HG02798 (cell line): ENCODE data around the gene CDKN2D.
"Not testable (repeated sequence)": the region's sequence is repeated elsewhere in the genome, so short reads cannot be mapped to it uniquely, and the experiment has no call there.

Experiments used
- ATAC-seq: cut with Tn5 transposase; IDR thresholded peaks from one replicate; pipeline ENCODE4 v1.9.1; 2021; ENCODE audit warnings: mild to moderate bottlenecking; ENCODE audit not compliant: unreplicated experiment, poor library complexity

The CDKN2D gene

DNA sequence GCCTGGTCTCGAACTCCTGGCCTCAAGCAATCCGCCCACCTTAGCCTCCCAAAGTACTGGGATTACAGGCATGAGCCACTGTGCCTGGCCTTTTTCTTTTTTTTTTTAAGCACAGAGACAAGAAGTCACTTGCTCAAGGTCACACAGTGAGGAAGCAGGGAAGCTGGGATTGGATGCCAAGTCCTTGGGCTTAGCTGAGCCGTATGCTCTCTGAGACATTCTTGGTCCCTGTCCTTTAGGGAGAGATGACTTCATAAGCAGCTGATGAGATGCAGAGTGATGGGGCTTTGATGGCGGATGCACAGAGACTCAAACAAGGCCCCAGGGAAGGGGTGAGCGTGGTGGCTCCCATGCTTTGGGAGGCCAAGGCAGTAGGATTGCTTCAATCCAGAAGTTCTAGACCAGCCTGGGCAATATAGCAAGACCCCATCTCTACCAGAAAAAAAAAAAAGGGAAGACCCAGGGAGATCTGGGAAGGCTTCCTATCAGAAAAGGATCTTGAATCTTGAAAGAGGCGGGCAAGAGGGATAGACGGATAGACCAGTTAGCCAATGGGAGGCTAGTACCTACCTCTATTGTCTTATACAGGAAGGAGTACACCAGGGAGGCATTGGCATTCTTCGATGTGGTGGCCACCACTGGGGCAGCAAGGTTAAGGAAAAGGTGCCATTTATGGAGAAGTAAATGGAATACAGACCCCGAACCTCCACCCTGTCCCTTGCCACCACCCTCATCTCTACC is 14.4 kb upstream of the CDKN2D start:
- ATAC-seq, result no peak

DNA sequence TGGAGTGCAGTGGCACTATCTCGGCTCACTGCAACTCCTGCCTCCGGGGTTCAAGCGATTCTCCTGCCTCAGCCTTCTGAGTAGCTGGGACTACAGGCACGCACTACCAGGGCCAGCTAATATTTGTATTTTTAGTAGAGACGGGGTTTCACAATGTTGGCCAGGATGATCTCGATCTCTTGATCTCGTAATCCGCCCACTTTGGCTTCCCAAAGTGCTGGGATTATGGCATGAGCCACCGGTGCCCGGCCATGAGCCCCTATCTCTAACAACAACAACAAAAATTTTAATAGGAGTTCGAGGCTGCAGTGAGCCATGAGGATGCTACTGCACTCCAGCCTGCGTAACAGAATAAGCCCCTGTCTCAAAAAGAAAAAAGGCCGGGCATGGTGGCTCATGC is 13.3 kb upstream of the CDKN2D start:
- no peak for ATAC-seq

DNA sequence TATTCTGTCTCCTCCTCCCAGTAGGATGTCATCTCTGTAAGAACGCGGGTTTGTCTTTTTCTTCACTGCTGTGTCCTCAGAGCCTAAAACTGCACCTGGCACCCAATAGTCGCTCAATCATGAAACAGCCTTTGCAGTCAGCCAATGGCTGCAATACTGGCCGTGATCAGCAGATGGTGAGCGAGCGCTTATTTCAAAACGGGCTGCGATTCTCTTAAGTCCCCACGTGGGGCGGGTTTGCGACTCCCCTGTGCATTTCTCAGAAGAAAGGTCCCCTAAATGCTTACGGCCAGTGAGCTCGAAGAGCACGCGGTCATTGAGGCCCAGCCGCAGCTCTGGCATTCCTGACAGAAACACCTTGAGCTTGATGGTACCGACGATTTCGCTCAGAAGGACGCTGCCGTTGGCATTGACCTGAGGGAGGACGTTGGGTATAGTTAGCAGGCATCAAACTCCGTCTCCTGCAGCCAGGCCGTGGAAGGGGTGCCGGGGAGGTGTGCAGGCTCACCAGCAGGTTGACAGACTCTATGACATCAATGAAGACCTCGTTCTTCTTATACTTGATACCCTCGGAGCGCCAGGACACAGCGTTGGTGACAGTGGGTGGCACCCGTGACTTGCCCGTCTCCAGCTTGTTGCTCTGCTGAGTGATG is 12.3 kb upstream of the CDKN2D start:
- ATAC-seq, result peak; percentile 58

DNA sequence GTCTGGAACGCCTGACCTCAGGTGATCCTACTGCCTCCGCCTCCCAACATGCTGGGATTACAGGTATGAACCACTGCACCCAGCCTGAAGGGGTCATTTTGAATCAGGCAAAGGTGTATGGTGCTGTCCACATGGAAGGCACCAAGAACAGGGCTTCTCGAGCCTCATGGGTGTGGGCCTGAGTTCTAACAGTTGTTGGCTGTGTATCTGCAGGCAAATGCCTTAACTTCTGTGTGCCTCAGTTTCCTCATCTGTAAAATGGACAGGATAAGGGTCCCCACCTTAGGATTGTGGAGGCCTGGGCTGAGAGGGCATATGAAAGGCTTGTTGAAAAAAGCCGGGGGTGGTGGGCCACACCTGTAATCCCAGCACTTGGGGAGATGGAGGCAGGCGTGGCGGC is 9.2 kb upstream of the CDKN2D start:
- ATAC-seq, result no peak

DNA sequence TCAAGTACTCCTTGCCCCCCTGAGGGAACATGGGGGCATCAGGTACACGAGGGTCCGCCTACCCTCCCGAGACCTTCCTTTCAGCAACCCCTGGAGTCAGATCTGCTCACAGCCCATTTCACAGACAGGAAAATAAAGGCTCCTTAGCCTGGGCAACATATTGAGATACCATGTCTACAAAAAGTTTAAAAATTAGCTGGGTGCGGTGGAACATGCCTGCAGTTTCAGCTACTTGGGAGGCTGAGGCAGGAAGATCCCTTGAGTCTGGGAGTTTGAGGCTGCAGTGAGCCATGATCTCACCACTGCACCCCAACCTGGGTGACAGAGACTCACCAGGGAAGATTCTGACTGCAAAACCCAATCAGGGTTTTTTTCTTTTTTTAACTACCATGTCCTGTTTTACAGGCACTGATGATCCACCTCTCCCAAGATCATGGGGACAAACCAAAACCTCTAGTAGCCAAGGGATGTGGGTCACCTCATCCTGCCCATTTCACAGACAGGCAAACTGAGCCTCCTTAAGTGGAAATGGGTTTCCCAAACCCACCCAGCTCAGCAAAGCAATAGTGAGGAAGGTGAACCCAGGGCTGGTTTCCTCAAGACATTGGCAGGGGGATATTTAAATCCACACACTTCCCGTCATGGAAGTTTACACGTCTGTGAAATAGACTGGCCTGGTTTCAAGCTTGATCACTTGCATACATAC is 6.4 kb upstream of the CDKN2D start:
- ATAC-seq, result no peak

DNA sequence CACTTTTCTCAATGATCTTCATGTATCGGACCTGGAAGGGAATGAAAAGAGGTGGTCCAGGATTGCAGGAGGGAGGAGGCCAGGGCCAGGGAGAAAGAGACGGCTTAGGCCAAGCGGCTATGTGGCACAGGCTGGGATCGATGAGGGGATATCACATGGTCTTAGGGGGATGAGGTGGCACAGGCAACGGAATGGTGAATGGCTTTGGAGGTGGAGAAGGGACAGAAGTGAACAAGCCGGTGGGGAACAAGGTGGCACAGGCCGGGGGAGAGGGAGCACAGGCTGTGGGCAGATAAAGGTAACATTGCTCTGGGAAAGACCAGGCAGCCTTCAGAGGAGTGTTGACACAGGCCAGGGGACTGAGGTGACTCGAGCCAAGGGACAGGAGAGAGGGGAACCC is 5.7 kb upstream of the CDKN2D start:
- no peak for ATAC-seq

DNA sequence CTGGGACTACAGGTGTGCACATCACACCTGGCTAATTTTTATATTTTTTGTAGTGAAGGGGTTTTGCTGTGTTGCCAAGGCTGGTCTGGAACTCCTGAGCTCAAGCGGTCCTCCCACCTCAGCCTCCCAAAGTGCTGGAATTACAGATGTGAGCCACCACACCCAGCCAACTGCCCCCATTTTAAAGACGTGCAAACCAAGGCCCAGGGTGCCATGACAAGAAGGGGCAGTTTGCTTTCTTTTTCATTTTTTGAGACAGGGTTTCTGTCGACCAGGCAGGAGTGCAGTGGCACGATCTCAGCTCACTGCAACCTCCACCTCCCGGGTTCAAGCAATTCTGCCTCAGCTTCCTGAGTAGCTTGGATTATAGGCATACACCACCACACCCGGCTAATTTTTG is 5.0 kb upstream of the CDKN2D start:
- not testable (repeated sequence) for ATAC-seq

DNA sequence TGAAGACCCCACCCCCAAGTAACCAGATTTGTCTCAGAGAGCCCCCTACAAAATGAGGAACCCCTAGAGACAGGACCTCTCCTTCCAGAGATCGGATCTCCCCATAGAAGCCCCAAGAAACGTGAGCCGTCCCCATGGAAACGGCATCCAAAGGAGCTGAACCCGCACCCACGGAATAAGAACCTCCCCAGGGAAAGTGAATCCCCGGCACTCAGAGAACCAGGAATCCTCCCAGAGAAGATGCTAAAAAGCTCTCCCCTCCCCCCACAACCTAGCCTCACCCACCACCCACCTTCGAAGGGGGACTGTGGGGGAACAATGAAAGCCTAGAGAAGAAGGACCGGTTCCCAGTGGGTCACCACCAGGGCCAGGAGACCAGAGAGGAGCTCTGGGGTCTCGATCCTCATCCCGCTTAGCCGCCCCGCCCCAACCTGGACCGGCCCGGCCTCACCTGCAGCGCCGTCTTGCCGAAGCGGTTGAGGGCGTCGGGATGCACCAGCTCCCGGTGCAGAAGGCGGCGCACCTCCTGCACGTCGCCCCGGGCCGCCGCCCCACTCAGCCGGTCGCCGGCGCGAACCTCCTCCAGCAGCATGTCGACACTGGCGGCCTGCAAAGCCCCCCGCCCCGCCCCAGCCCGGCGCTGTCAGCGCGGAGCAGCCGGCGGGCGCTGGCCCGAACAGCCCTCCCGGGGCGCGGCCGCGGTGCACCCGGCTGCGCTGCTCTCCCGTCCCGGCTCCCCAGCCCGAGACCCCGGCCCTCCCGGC is 535 bp downstream of the CDKN2D start:
- ATAC-seq, result peak; percentile 1

DNA sequence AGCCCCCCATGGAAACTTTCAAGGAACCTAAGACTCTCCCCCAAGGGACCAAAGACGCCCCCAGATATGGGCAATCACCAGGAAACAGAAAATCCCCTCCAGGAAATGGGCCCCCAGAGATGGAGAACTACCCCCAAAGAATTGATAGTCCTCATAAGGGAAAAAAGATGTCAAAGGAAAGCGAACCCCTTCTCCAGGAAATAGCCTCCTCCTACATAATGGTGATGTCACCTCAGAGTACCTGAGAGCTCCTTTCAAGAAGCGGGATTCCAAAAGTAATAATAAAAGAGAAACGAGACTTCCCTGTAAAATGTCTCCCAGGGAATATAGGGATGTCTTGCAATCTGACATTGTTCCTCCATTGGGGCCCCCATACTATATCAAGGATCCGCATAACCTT is 1.1 kb downstream of the CDKN2D start:
- ATAC-seq, result no peak

DNA sequence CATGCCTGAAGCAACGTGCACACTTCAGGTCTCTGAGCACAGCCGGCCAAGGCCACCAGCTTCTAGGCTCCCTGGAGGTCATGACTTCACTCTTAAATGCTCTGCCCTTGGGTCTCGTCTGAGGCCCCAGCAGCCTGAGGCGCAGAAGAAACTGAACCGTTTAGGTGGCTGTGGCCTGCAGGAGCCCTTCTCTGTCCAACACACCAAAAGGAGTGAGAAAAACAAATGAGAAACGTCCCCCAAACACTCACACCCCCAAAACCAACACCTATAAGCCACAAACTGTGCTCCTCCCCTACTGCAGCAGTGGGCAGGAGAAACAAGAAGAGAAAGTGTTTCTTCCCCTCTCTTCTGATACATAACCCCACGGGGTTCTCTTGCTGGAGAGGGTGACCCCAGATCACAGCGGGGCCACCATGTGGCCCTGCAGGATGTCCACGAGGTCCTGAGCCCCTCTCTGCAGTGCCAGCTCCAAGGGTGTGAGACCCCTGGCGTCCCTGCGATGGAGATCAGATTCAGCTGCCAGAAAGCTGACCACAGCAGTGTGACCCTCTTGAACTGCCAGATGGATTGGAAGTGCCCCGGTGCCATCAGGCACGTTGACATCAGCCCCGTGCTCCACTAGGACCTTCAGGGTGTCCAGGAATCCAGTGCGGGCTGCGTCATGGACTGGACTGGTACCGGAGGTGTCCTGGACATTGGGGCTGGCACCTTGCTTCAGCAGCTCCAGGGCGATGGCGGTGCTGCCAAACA is 1.9 kb downstream of the CDKN2D start:
- peak; percentile 19 for ATAC-seq

DNA sequence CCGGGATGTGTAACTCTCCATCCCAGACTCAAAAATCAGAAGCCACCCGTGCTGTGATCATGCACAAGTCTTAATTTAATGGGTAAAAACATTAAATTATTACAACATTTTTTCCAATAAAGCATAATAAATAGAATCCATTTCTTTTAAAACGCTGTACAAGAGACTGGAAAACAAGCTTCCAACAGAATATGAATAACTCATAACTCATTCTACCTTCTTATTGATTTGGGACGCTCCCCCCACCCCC is 2.4 kb downstream of the CDKN2D start:
- no peak for ATAC-seq

DNA sequence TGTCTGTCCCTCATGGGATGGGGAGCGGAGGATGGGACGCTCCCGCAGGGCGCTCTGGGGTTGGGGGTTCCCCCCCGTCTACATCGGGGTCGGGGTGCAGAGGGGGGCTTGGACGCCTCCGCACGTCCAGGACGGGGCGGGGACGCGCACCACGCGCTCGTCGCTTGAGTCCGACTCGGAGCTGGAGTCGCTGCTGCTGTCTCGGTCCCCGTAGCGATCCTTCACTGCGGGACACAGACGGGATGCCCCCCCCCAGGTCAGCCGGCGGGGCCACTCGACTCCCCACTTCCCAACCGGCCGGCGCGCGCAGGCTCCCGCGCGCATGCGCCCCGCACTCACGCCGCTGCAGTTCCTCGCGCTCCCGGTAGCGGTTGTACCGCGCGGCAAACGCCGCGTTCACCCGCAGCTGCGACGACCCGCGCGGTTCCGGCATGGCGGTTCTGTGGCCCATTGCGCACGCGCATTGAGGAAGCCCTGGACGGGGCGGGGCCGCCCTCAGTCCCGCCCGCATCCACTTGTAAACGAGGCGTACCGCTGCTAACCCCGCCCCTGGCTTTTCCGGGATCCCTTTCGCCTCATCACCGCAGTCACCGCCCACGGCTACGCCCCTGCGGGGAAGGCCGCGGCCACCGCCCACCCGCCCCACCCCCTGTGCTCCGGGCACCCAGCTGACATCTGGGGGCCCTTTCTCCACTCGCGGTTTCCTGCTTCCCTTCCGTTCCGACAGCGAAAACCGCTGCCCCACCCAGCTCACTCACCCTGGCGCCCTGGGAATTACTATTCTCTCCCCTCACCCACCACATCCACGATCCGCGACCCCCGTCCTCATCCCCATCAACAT is 3.0 kb downstream of the CDKN2D start, which contains the start of gene KRI1:
Gene KRI1 (minus strand): TSS at position 444 of the 841 bp plus-strand sequence. CDS start 11 bp downstream, at position 433.
- peak; percentile 62 for ATAC-seq

DNA sequence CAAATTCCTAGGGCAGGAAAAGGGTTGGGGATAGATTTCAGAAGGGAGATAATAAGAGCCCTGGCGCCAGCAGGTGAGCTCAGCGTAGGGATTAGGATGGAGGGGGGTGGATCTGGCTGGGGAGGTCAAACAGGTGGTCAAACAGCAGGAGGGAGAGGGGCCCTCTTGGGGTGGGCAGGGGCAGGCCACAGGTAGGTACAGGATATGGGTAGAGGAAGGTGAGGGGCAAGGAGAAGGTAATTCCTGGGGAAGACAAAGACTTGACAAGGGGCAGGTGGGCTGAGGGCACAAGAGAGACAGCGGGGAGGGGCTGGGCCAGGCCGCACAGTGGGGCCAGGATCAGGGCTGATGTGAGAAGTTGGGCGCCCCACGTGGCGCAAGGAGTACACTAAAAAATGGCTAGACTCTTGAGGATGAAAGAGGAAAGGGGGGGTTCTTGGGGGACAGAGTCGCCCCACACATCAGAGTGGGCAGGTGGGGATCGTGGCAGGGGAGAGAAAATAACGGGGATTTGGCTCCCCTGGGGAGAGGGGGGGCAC is 3.7 kb downstream of the CDKN2D start:
- no peak for ATAC-seq

DNA sequence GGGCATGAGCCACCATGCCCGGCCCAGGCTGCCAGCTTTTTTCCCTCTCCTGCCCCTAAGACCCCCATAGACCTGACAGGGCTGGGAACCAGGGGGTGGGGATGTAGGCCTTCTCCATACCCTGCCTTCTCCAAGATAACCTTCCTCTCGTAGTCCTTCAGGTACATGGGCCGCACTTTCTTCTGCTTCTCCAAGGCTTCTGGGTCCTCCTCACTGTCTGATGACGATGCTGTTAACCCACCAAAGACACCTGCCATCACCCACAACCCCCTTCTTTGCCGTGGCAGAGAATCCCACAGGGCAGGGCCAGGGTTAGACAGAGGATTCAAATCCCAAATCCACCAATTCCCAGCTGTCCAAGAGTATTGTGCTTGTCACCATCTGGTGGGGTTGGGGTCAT is 6.2 kb downstream of the CDKN2D start:
- no peak for ATAC-seq

DNA sequence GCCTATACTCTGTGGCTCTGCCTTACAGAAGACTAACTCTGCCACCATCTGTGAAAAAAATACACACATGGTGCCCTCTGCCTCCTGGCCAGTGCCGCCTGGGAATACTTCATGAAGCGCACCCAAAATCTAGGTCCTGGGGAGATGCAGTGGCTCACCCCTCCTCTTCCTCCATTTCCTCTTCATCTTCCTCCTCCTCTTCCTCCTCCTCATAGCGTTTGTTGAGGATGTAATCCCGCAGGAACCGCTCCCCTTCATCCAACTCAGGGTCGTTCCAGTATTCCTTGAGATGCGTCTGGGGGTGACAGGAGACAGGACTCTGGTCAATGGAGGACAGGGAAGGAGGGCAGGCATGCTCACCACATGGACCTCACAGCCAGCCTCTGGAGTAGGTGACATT is 8.6 kb downstream of the CDKN2D start:
- no peak for ATAC-seq

DNA sequence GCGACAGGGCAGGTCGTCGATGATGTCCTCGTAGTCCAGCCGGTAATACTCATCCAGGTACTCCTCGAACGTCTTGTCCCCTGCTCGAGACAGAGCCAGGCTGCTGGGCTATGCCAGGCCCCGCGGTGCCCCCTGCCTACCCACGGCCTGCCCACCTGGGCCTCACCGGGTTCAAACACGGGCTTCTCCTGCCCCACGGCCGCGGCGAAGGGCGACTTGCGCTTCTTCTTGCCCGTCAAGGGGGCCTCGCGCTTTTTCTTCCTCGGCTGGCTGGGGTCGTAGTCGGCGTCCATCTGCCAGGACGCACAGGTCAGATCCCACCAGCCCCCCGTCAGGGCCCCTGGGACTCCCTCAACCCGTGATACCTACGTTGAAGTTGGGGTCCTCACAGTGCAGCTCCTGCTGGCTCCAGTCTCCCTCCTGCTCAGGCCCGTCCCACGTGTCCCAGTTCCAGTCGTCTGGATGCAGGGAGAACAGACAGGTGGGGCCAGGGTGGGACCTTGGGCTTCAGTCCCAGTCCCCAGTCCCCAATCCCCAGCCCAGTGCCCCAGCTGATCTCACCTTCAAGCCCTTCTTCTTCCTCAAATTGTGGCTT is 11.1 kb downstream of the CDKN2D start:
- no peak for ATAC-seq

DNA sequence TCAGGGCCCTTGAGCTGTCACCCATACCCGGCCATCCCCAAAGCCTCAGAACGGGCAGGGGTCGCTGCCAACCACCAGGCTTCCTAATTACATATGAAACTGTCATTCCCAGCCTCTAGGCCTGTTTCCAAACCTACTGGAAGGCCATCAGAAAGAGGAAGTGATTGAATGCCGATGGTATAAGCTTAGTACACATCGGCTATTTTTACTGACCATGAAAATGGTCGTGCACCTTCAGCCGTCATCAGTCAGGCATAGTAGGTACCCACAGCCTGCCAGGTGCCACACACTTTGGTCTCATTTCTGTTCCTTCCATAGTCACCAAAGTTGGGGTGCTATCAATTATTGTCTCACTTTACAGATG is 13.2 kb downstream of the CDKN2D start:
- no peak for ATAC-seq

DNA sequence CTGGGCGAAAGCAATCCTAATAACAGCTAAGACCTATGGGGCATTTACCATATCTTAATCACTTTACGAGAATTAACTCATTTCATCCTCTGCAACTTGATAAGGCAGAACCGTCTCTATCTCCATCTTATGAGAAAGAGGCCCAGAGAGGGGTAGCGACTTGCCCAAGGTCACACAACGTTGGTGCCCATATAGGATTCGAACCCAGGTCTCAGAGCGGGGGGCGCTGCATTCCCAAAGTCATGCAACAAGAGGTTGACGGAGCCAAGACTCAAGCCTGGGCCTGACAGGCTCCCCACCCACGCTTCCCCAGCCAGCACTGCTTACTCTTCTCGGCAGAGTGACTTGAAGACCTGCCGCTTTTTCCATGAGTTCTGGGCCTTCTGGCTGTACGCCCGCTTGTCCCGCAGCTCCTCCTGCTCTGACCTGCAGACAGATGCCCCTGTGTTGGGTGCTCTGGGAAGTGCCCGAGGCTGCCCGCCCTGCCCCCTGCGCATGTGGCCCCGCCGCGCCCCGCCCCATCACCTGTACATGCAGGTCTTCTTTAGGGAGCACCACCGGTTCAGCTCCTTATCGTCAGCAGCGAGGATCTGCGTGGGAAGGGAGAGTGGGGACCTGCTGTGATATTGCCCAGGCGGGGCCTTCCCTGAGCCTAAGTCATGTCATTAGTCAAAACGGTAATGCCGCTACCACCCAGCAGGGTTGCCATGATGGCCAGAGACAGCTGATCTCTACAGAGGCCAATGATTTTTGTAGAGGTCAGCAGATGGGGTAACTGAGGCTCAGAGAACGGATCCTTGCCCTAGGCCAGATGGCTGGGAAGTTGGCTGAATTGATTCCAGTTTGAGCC is 13.8 kb downstream of the CDKN2D start:
- no peak for ATAC-seq
